Hepatocyte (in vitro differentiated cells): ENCODE measurements around the gene NXPH1.

Source experiments
- EZH2 ChIP-seq: fragments of 200-600 bp; sonication (generic); IDR thresholded peaks from 2 replicates; pipeline ENCODE4 v1.6.1; 2016; ENCODE audit warnings: antibody characterized with exemption, mild to moderate bottlenecking, borderline replicate concordance
- EZH2phosphoT487 ChIP-seq: fragments of 200-600 bp; sonication (generic); IDR thresholded peaks from one replicate; pipeline ENCODE4 v1.6.1; 2018; ENCODE audit warnings: antibody characterized with exemption, mild to moderate bottlenecking, low read depth, moderate library complexity; ENCODE audit not compliant: unreplicated experiment, severe bottlenecking
- TF ChIP-seq, protein P1 (sequence below): fragments of 200-600 bp; sonication (generic); IDR thresholded peaks from 2 replicates; pipeline ENCODE4 v1.5.1; 2016; ENCODE audit warnings: antibody characterized with exemption, mild to moderate bottlenecking; ENCODE audit not compliant: poor library complexity

DNA sequence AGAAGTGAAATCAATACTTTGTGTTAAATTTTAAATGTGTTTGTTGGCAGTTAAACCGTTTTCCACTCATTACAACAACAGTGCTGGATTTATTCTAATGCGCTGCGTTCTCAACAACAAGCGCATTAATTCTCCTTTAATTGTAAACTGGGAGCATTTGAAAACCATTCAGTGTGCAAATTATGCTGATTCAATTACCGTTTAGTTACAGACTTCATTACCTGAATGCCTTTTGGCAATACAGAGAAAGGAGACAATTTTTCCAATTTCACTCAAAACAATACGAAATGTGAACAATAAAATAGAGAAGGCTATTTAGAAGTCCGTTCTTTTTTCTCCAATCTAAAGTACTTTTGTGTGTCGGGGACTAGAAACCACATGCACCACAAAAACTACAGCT is 4.2 kb downstream of the NXPH1 start:
- TF ChIP-seq, protein P1, sequence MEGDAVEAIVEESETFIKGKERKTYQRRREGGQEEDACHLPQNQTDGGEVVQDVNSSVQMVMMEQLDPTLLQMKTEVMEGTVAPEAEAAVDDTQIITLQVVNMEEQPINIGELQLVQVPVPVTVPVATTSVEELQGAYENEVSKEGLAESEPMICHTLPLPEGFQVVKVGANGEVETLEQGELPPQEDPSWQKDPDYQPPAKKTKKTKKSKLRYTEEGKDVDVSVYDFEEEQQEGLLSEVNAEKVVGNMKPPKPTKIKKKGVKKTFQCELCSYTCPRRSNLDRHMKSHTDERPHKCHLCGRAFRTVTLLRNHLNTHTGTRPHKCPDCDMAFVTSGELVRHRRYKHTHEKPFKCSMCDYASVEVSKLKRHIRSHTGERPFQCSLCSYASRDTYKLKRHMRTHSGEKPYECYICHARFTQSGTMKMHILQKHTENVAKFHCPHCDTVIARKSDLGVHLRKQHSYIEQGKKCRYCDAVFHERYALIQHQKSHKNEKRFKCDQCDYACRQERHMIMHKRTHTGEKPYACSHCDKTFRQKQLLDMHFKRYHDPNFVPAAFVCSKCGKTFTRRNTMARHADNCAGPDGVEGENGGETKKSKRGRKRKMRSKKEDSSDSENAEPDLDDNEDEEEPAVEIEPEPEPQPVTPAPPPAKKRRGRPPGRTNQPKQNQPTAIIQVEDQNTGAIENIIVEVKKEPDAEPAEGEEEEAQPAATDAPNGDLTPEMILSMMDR, result no peak
- TF ChIP-seq EZH2 (no peak), EZH2phosphoT487 (no peak)
